Forelimb muscle (tissue), 1 donor: ENCODE results near the gene DOK7. TPM values are rescaled to one million over a fixed set of nuclear protein-coding genes. Genes with fewer than 3 reads are reported as not detected.
"Not testable (repeated sequence)": the region's sequence is repeated elsewhere in the genome, so short reads cannot be mapped to it uniquely, and the experiment has no call there.

Source experiments
- DNase-seq: peaks from one replicate; pipeline ENCODE4 v3.0.0-alpha.2; 2013; ENCODE audit warnings: low read depth
- polyA plus RNA-seq: library from polyadenylated mRNA; unstranded; fragments of 120-200 nt; gene quantifications from one replicate; pipeline ENCODE4 v1.2.1, GENCODE V29; 2013; ENCODE audit not compliant: insufficient read length

Gene DOK7
- polyA plus RNA-seq, 1 donor: 18.4 TPM

GRCh38 chr4:3442959-3443749 is 20.0 kb upstream of the DOK7 start:
- no peak for DNase-seq

GRCh38 chr4:3443750-3444309 is 19.3 kb upstream of the DOK7 start:
- DNase-seq: no peak

GRCh38 chr4:3444351-3445110 is 18.6 kb upstream of the DOK7 start:
- no peak for DNase-seq

- DNase-seq: no peak
Measured at GRCh38 chr4:3445111-3445820, 17.8 kb upstream of the DOK7 start.

- no peak for DNase-seq
Measured at GRCh38 chr4:3445829-3446545, 17.1 kb upstream of the DOK7 start.

- no peak for DNase-seq
Measured at GRCh38 chr4:3446631-3447320, 16.3 kb upstream of the DOK7 start.

GRCh38 chr4:3447431-3448395 is 15.4 kb upstream of the DOK7 start:
- no peak for DNase-seq

GRCh38 chr4:3449047-3449573 is 14.0 kb upstream of the DOK7 start:
- DNase-seq: no peak

- no peak for DNase-seq
Measured at GRCh38 chr4:3449574-3450534, 13.3 kb upstream of the DOK7 start.

- DNase-seq: no peak
Measured at GRCh38 chr4:3450643-3451042, 12.5 kb upstream of the DOK7 start.

- DNase-seq: no peak
Measured at GRCh38 chr4:3451956-3452355, 11.2 kb upstream of the DOK7 start.

GRCh38 chr4:3452376-3452775 is 10.7 kb upstream of the DOK7 start:
- DNase-seq: no peak

GRCh38 chr4:3455596-3455995 is 7.5 kb upstream of the DOK7 start:
- DNase-seq: not testable (repeated sequence)

GRCh38 chr4:3458371-3458770 is 4.7 kb upstream of the DOK7 start:
- DNase-seq: no peak

GRCh38 chr4:3459156-3459555 is 4.0 kb upstream of the DOK7 start:
- not testable (repeated sequence) for DNase-seq

GRCh38 chr4:3460926-3461325 is 2.2 kb upstream of the DOK7 start:
- DNase-seq: no peak

GRCh38 chr4:3461515-3462291 is 1.4 kb upstream of the DOK7 start:
- DNase-seq: no peak
